Stomach smooth muscle (tissue), 2 donors: ENCODE measurements around the gene KLHL21.
A peak's percentile ranks its signal among the peaks of the same experiment; 100 is the strongest.

Experiments used
- H3K27ac ChIP-seq: one replicate; pipeline ENCODE4 v1.7.0; 2013; ENCODE audit warnings: mild to moderate bottlenecking, low read length, inconsistent platforms
- H3K27me3 ChIP-seq, 2 donors: one replicate each; pipeline ENCODE4 v1.7.0; 2013; ENCODE audit warnings: low read length in 2 of 2; ENCODE audit not compliant: insufficient read depth in 2 of 2, control insufficient read depth in 1 of 2
- H3K36me3 ChIP-seq, 2 donors: one replicate each; pipeline ENCODE4 v1.7.0; 2013; ENCODE audit warnings: low read length in 2 of 2; ENCODE audit not compliant: control insufficient read depth in 2 of 2, insufficient read depth in 2 of 2
- H3K4me1 ChIP-seq: one replicate; pipeline ENCODE4 v1.7.0; 2013; ENCODE audit warnings: low read length; ENCODE audit not compliant: control insufficient read depth, insufficient read depth
- H3K4me3 ChIP-seq, 2 donors: one replicate each; pipeline ENCODE4 v1.7.0; 2013; ENCODE audit warnings: low read length in 2 of 2
- H3K9ac ChIP-seq, 2 donors: one replicate each; pipeline ENCODE4 v1.7.0; 2013; ENCODE audit warnings: low read length in 2 of 2, mild to moderate bottlenecking in 1 of 2
- H3K9me3 ChIP-seq, 2 donors: one replicate each; pipeline ENCODE4 v1.7.0; 2013; ENCODE audit warnings: low read length in 2 of 2; ENCODE audit not compliant: control insufficient read depth in 2 of 2
- donor health status: healthy.
- donor health status: Pancreatic carcinoma.

The KLHL21 gene

GRCh38 chr1:6588128-6588892 lies 14.4 kb downstream of the KLHL21 start:
- Histone ChIP-seq H3K4me3 (no peak overlapping the region), H3K9ac (no peak overlapping the region), H3K4me1 (peaks cover 37% of the 10 kb centered on the region), H3K27ac (peak overlapping the region; percentile 53), H3K36me3 (peaks cover 24 to 41% of the 10 kb centered on the region in 2 donors), H3K27me3 (no peaks in the 10 kb centered on the region), H3K9me3 (no peaks in the 10 kb centered on the region)

- Histone ChIP-seq H3K9ac (peak overlapping the region in 1 of 2 donors; percentile 28), H3K4me3 (peak overlapping the region in 1 of 2 donors; percentile 3), H3K27ac (peak overlapping the region; percentile 53), H3K9me3 (no peaks in the 10 kb centered on the region), H3K27me3 (no peaks in the 10 kb centered on the region), H3K4me1 (peaks cover 33% of the 10 kb centered on the region), H3K36me3 (peaks cover 15 to 32% of the 10 kb centered on the region in 2 donors)
Observed at GRCh38 chr1:6587261-6588005, 15.2 kb downstream of the KLHL21 start.

DNA sequence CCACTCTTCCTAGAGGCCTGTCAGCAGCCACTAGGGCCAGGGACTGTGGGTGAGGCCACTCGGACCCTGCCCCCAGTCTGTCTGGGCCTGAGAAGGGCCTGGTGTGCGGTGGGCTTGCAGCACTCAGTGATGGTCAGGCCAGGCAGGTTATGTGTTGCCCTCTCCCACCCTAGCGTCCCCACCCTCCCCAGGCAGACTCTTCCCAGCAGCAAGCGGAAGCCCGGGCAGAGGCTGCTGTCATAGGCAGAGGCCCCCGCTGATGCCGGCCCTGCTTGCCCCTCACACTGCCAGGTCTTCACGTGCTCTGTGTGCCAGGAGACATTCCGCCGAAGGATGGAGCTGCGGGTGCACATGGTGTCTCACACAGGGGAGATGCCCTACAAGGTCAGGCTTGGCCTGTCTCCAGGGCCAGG lies 16.3 kb downstream of the KLHL21 start:
- Histone ChIP-seq H3K27me3 (no peaks in the 10 kb centered on the region), H3K27ac (peak overlapping the region; percentile 53), H3K9me3 (no peaks in the 10 kb centered on the region), H3K4me1 (peaks cover 32% of the 10 kb centered on the region), H3K9ac (no peak overlapping the region), H3K36me3 (peaks cover 16 to 35% of the 10 kb centered on the region in 2 donors), H3K4me3 (no peak overlapping the region)

DNA sequence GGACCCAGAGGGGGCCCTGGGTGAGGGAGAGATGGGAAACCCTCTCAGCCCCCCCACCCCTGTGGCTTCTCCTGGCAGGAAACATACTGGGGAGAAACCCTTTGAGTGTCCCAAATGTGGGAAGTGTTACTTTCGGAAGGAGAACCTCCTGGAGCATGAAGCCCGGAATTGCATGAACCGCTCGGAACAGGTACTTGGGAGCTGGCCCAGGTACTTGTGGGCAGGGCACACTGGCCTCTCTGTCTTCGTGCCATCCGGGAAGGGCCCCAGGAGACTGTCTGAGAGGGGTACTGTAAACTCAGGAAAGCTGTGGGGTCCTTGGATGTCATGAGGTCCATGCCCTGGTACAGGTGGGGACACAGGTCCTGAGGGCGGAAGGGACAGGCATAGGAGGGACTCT lies 16.8 kb downstream of the KLHL21 start:
- H3K4me1 ChIP-seq: peaks cover 34% of the 10 kb centered on the region
- H3K36me3 ChIP-seq: peaks cover 16 to 32% of the 10 kb centered on the region in 2 donors
- H3K4me3 ChIP-seq: no peak overlapping the region
- no peaks in the 10 kb centered on the region for H3K27me3 ChIP-seq
- H3K9ac ChIP-seq: no peak overlapping the region
- H3K27ac ChIP-seq: peak overlapping the region; percentile 2
- H3K9me3 ChIP-seq: no peaks in the 10 kb centered on the region

- Histone ChIP-seq H3K9ac (no peak overlapping the region), H3K27ac (no peak overlapping the region), H3K4me3 (no peak overlapping the region), H3K9me3 (no peaks in the 10 kb centered on the region), H3K36me3 (peaks cover 12 to 28% of the 10 kb centered on the region in 2 donors), H3K27me3 (no peaks in the 10 kb centered on the region), H3K4me1 (peaks cover 40% of the 10 kb centered on the region)
Observed at GRCh38 chr1:6585081-6585722, 17.5 kb downstream of the KLHL21 start.

DNA sequence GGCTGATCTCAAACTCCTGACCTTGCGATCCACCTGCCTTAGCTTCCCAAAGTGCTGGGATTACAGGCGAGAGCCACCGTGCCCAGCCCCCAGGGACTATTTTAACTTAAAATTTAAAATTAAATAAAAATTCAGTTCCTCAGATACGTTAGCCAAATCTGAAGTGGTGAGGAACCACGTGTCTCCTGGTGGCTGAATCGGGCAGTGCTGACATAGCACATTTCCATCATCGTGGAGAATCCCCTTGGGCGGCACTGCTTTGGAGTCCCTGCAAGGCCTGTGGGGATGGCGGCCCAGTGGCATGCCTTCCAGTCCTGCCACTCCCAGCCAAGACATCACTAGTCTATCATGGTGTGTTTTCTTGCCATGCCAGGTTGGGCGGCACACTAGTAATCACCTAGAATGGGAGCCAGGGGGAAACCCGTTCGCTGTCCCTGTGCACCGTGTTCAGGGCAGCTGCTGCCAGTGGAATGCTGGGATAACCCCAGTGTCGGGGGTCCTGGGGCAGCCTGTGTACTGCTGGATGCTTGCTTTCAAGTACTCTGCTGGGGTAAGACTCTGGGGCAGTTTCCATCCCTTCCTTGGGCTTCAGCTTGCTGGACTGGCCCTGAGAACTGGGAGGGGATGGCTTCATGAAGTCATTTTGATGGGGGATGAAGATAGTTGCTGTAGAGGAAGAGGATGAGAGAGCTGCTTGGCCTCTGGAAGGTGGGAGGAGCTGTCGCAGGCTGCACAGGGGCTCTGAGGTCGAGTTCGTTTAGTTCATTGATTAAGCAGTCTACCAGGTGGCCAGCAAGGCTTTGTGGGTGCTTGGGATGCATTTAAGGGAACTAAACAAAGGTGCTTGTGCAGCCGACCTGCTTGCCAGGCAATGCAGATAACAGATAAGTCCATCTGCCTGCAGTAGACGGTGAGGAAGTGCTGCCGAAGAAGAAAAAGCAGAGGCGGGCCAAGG lies 18.3 kb downstream of the KLHL21 start:
- Histone ChIP-seq H3K27me3 (no peaks in the 10 kb centered on the region), H3K9ac (no peak overlapping the region), H3K4me1 (peaks cover 42% of the 10 kb centered on the region), H3K36me3 (peaks cover 4 to 20% of the 10 kb centered on the region in 2 donors), H3K27ac (no peak overlapping the region), H3K9me3 (no peaks in the 10 kb centered on the region), H3K4me3 (no peak overlapping the region)

- H3K27me3 ChIP-seq: no peaks in the 10 kb centered on the region
- no peak overlapping the region for H3K9ac ChIP-seq
- no peak overlapping the region for H3K4me3 ChIP-seq
- no peak overlapping the region for H3K27ac ChIP-seq
- H3K9me3 ChIP-seq: no peaks in the 10 kb centered on the region
- H3K36me3 ChIP-seq: peaks cover 4 to 6% of the 10 kb centered on the region in 2 donors
- peaks cover 37% of the 10 kb centered on the region for H3K4me1 ChIP-seq
Observed at GRCh38 chr1:6582370-6582769, 20.3 kb downstream of the KLHL21 start.

DNA sequence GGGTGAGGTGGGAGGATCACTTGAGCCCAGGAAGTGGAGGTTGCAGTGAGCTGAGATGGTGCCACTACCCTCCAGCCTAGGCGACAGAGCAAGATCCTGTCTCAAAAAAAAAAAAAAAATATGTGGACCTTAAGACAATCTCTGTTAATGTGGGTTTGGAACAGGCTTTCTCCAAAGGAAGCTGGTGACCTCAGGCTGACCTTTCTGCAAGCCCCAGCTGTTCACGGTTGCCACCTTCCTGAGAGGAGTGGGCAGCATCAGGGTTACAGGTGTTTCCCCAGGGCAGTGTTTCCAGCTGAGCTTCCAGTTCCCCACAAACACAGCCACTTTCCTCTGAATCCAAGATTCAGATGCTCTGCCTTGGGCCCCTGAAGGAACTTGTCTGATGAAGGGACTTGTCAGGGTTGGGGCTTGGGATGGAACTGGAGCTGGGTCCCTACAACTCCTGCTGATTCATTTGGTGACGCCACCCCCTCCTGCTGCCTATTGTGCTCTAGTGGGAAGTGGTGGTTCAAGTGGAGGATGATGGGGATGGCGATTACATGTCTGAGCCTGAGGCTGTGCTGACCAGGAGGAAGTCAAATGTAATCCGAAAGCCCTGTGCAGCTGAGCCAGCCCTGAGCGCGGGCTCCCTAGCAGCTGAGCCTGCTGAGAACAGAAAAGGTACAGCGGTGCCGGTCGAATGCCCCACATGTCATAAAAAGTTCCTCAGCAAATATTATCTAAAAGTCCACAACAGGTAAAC lies 20.9 kb downstream of the KLHL21 start:
- H3K4me1 ChIP-seq: peaks cover 31% of the 10 kb centered on the region
- no peak overlapping the region for H3K27ac ChIP-seq
- no peak overlapping the region for H3K9ac ChIP-seq
- H3K36me3 ChIP-seq: peaks cover 4 to 6% of the 10 kb centered on the region in 2 donors
- H3K27me3 ChIP-seq: no peaks in the 10 kb centered on the region
- H3K4me3 ChIP-seq: no peak overlapping the region
- no peaks in the 10 kb centered on the region for H3K9me3 ChIP-seq

DNA sequence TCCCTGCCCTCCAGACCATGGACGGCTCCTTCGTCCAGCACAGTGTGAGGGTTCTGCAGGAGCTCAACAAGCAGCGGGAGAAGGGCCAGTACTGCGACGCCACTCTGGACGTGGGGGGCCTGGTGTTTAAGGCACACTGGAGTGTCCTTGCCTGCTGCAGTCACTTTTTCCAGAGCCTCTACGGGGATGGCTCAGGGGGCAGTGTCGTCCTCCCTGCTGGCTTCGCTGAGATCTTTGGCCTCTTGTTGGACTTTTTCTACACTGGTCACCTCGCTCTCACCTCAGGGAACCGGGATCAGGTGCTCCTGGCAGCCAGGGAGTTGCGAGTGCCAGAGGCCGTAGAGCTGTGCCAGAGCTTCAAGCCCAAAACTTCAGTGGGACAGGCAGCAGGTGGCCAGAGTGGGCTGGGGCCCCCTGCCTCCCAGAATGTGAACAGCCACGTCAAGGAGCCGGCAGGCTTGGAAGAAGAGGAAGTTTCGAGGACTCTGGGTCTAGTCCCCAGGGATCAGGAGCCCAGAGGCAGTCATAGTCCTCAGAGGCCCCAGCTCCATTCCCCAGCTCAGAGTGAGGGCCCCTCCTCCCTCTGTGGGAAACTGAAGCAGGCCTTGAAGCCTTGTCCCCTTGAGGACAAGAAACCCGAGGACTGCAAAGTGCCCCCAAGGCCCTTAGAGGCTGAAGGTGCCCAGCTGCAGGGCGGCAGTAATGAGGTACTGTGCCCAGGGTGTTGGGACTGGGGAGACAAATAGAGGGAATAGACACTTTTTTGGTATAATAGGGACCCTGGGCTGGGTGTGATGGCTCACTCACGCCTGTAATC lies 21.9 kb downstream of the KLHL21 start:
- Histone ChIP-seq H3K27me3 (no peaks in the 10 kb centered on the region), H3K36me3 (peaks cover 4 to 6% of the 10 kb centered on the region in 2 donors), H3K27ac (peak overlapping the region; percentile 94), H3K9me3 (no peaks in the 10 kb centered on the region), H3K9ac (peak overlapping the region; percentile 83 to 92), H3K4me1 (peaks cover 25% of the 10 kb centered on the region), H3K4me3 (peak overlapping the region; percentile 78 to 84)
